Sigmoid colon (tissue), 7 donors: ENCODE measurements around the gene C12orf75. TPM values are rescaled to one million over a fixed set of nuclear protein-coding genes. Genes with fewer than 3 reads are reported as not detected.

ENCODE experiments used
- DNase-seq: peaks from one replicate; pipeline ENCODE4 v3.0.0-alpha.2; 2019
- H3K27ac ChIP-seq, 4 donors: fragments of 200-600 bp; sonication (generic); one replicate each; pipeline ENCODE4 v1.5.1; 2016 to 2019; ENCODE audit warnings: mild to moderate bottlenecking in 1 of 4
- H3K27me3 ChIP-seq, 3 donors: fragments of 200-600 bp; sonication (generic); one replicate each; pipeline ENCODE4 v1.5.1; 2019; ENCODE audit warnings: mild to moderate bottlenecking in 1 of 3
- H3K36me3 ChIP-seq, 4 donors: fragments of 200-600 bp; sonication (generic); one replicate each; pipeline ENCODE4 v1.5.1; 2016 to 2019
- H3K4me1 ChIP-seq, 4 donors: fragments of 200-600 bp; sonication (generic); one replicate each; pipeline ENCODE4 v1.5.1; 2017 to 2019
- H3K4me3 ChIP-seq, 4 donors: fragments of 200-600 bp; sonication (generic); one replicate each; pipeline ENCODE4 v1.5.1; 2017 to 2019; ENCODE audit warnings: mild to moderate bottlenecking in 2 of 4, moderate library complexity in 1 of 4
- H3K9me3 ChIP-seq, 4 donors: fragments of 200-600 bp in 3 of 4; sonication (generic) in 3 of 4; one replicate each; pipeline versions ENCODE4 v1.5.1 to v1.6.1; 2013 to 2019
- EP300 ChIP-seq, 4 donors: sonication (generic); formaldehyde crosslinking; IDR thresholded peaks; one replicate each; pipeline ENCODE4 v1.6.1; 2017; ENCODE audit warnings: antibody characterized with exemption in 4 of 4
- POLR2A ChIP-seq, 2 donors: fragments of 450-650 bp; IDR thresholded peaks; one replicate each; pipeline ENCODE4 v1.6.1; 2016; ENCODE audit warnings: antibody characterized with exemption in 2 of 2, mild to moderate bottlenecking in 2 of 2, moderate library complexity in 2 of 2
- POLR2AphosphoS5 ChIP-seq, 4 donors: sonication (generic); formaldehyde crosslinking; IDR thresholded peaks; one replicate each; pipeline ENCODE4 v1.6.1; 2017; ENCODE audit warnings: antibody characterized with exemption in 4 of 4
- WGBS, 2 donors: extraction: QIAGEN DNeasy Blood & Tissue Kit; methylation state at CpG; one replicate each; pipeline ENCODE4 v1.1.7; 2013; 5-methylcytosine and 5-hydroxymethylcytosine counted together
- intact Hi-C: fragments of 100-400 bp; cut with DNase I; formaldehyde crosslinking; loops from one replicate; pipeline ENCODE4 v1.15.1; 2023
- polyA plus RNA-seq, 3 donors: library from polyadenylated mRNA; stranded (reverse); fragments of 200-250 nt; gene quantifications; one replicate each; pipeline ENCODE4 v1.2.3, GENCODE V29; 2013
- total RNA-seq, 4 donors: library from RNA; depleted of rRNA; stranded (reverse); fragments of >200 nt; gene quantifications; one replicate each; pipeline ENCODE4 v1.1.0, GENCODE V29; 2016
- TF ChIP-seq, protein P1 (sequence below), 4 experiments: fragments of 450-650 bp in 3 of 4; fragments of 200-600 bp in 1 of 4; IDR thresholded peaks; one replicate each; pipeline ENCODE4 v1.5.1; 2016 to 2019; ENCODE audit warnings: antibody characterized with exemption in 4 of 4, mild to moderate bottlenecking in 3 of 4, moderate library complexity in 2 of 4
- donor health status: healthy with polysubstance abuse.
- donor health status: Bipolar disorder and iron deficiency.
- donor health status: healthy.

The C12orf75 gene
- total RNA-seq (1 to 10 TPM; 1.6 to 4.4 (median 3.1) TPM), polyA plus RNA-seq (100 to 1,000 TPM in 2 of 3 donors, 10 to 100 TPM in 1; 55.6 to 310 (median 230) TPM)

DNA sequence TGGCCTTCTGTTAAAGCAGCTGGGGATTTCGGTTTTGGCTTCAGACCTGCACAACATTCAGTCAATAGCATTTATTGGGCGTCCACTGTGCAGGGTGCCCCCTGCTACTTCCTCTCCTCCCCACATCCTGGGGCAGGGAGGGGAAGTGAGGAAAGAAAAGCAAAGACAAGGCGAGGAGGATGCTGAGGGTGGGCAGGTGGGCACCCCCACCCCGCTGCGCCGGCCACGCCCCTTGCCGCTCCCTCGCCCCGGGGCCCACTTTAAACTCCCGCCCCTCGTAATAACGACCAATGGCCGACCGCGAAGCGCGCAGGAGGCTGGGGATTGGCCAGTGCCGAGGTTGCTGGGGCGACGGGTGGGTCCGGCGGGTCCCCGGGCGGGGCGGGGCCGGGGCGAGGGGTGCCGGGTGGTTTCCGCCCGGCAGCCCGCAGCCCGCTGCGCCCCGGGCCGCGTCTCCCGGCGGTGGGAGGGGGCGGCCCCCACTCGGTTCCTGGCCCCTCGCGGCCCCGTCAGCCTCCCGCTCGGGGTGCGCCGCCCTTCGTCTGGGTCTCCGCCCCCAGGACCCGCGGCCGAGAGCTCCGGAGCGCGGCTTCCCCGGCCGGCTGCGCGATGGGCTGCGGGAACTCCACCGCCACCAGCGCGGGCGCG, at the start of gene C12orf75:
Gene C12orf75, plus strand, starts transcription at position 409 of the 648 bp plus-strand sequence. Its CDS starts 201 bp downstream, at position 610.
- TF ChIP-seq POLR2A (IDR thresholded peaks at IDR 0.05) (no peak), POLR2AphosphoS5 (IDR thresholded peaks at IDR 0.05) (no peak), EP300 (IDR thresholded peaks at IDR 0.05) (no peak)
- TF ChIP-seq, protein P1, sequence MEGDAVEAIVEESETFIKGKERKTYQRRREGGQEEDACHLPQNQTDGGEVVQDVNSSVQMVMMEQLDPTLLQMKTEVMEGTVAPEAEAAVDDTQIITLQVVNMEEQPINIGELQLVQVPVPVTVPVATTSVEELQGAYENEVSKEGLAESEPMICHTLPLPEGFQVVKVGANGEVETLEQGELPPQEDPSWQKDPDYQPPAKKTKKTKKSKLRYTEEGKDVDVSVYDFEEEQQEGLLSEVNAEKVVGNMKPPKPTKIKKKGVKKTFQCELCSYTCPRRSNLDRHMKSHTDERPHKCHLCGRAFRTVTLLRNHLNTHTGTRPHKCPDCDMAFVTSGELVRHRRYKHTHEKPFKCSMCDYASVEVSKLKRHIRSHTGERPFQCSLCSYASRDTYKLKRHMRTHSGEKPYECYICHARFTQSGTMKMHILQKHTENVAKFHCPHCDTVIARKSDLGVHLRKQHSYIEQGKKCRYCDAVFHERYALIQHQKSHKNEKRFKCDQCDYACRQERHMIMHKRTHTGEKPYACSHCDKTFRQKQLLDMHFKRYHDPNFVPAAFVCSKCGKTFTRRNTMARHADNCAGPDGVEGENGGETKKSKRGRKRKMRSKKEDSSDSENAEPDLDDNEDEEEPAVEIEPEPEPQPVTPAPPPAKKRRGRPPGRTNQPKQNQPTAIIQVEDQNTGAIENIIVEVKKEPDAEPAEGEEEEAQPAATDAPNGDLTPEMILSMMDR (IDR thresholded peaks at IDR 0.05): no peak
- intact Hi-C loops: no loop called here
- Histone ChIP-seq H3K36me3 (no peaks in the 10 kb centered on the region), H3K27ac (peak within 1 kb of the TSS in 2 of 4 donors; percentile 4 to 21), H3K4me1 (peaks cover 0 to 20% (median 8%) of the 10 kb centered on the region in 4 donors), H3K9me3 (no peaks in the 10 kb centered on the region), H3K4me3 (peak within 1 kb of the TSS; percentile 34 to 74 (median 68)), H3K27me3 (peaks cover 0 to 11% (median 0%) of the 10 kb centered on the region in 3 donors)
- WGBS, 2 donors: 1% methylated on average over 66 of the region's 66 CpGs
- DNase-seq: peak; percentile 70

DNA sequence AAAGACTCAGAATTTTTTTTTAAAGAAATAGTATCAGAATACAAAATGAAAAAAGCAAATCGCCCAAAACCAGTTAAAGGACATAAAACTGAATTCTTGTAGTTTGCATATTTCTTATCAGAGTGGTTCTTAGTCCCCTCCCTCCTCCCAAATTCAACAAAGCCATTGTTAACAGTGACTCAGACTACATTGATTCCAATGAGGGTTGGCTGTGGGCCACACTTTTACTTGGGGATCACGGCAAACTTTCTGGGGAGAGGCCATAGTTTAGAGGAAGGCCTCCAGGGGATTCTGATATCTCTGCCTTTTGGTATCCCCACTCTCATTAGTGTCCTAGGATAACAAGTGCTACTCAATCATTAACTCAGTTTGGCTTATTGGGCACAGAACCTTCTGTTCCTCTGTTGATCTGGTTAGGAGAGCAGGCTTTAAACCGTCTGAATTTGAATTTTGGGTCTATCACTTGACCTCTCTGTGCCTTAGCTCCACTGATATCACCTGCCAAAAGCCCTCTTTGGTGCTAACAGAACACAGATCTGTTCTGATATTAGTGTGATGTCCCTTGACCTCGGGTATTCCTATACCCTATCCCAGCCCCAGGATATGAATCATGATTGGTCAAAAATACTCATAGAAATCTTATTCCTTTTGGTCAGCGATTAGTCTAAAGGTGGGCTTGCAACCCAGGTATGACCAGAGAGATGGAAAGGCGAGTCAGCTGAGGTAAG, 49.4 kb upstream of the C12orf75 start:
- Histone ChIP-seq H3K9me3 (no peaks in the 10 kb centered on the region), H3K27ac (no peak overlapping the region), H3K4me3 (no peak overlapping the region), H3K4me1 (no peaks in the 10 kb centered on the region), H3K27me3 (no peaks in the 10 kb centered on the region), H3K36me3 (no peaks in the 10 kb centered on the region)
- TF ChIP-seq POLR2A (IDR thresholded peaks at IDR 0.05): no peak
- no peak for TF ChIP-seq EP300 (IDR thresholded peaks at IDR 0.05)
- TF ChIP-seq, protein P1 (IDR thresholded peaks at IDR 0.05): no peak
- TF ChIP-seq POLR2AphosphoS5 (IDR thresholded peaks at IDR 0.05): no peak
- 44 to 80% methylated on average over 6 of the region's 6 CpGs for WGBS, 2 donors
- no peak for DNase-seq
- intact Hi-C loops: no loop called here

DNA sequence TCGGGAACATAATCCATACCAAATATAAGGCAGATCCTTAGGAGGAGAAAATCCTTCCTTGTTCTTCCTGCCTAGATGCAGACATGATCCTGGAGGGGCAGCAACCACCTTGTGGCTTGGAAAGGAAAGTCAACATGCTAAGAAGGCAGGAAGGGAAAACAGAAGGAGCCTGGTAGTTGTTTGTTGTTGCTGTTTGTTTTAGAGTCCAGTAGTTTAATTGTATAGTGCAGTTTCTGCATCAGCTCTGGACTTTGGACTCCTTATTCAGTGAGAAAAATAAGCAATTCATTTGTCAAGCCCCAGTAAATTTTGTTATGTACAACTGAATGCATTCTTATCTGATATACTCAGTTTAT, 48.8 kb upstream of the C12orf75 start:
- Histone ChIP-seq H3K36me3 (no peaks in the 10 kb centered on the region), H3K27ac (no peak overlapping the region), H3K4me3 (no peak overlapping the region), H3K27me3 (no peaks in the 10 kb centered on the region), H3K9me3 (no peaks in the 10 kb centered on the region), H3K4me1 (no peaks in the 10 kb centered on the region)
- TF ChIP-seq, protein P1 (IDR thresholded peaks at IDR 0.05): no peak
- TF ChIP-seq POLR2AphosphoS5 (IDR thresholded peaks at IDR 0.05) (no peak), POLR2A (IDR thresholded peaks at IDR 0.05) (no peak), EP300 (IDR thresholded peaks at IDR 0.05) (no peak)
- intact Hi-C loops: no loop called here
- 45 to 90% methylated on average over 1 of the region's 1 CpG for WGBS, 2 donors
- DNase-seq: no peak

- no peak for DNase-seq
- H3K9me3 ChIP-seq: no peaks in the 10 kb centered on the region
- peaks cover 0 to 3% (median 0%) of the 10 kb centered on the region in 3 donors for H3K27me3 ChIP-seq
- H3K36me3 ChIP-seq: no peaks in the 10 kb centered on the region
- no peak overlapping the region for H3K27ac ChIP-seq
- H3K4me3 ChIP-seq: no peak overlapping the region
- intact Hi-C loops: no loop called here
- WGBS, 2 donors: 84 to 86% methylated on average over 1 of the region's 1 CpG
- no peak for TF ChIP-seq EP300 (IDR thresholded peaks at IDR 0.05)
- no peak for TF ChIP-seq POLR2AphosphoS5 (IDR thresholded peaks at IDR 0.05)
- no peak for TF ChIP-seq POLR2A (IDR thresholded peaks at IDR 0.05)
- TF ChIP-seq, protein P1 (IDR thresholded peaks at IDR 0.05): no peak
- H3K4me1 ChIP-seq: no peaks in the 10 kb centered on the region
Observed at GRCh38 chr12:105285378-105285777, 45.1 kb upstream of the C12orf75 start.
